NCI-H446 (cell line): ENCODE measurements around the gene HTRA2.
"Not testable (repeated sequence)": the region's sequence is repeated elsewhere in the genome, so short reads cannot be mapped to it uniquely, and the experiment has no call there.

ENCODE experiments used
- DNase-seq, 2 experiments: peaks; one replicate each; lab custom pipeline; 2025; lab: John Stamatoyannopoulos, UW

The HTRA2 gene

DNA sequence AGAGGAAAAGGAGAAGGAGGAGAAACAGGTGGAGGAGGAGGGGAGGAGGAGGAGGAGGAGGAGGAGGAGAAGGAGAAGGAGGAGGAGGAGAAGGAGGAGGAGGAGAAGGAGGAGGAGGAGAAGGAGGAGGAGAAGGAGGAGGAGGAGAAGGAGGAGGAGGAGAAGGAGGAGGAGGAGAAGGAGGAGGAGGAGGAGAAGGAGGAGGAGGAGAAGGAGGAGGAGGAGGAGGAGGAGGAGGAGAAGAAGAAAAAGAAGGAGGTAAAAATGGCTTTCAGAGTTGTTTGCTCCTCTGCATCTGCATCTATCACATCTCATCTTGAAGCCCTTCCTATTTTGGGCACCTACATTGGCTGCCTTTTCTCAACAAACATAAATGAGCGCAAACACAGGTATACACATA lies 31.3 kb downstream of the HTRA2 start:
- not testable (repeated sequence) for DNase-seq

DNA sequence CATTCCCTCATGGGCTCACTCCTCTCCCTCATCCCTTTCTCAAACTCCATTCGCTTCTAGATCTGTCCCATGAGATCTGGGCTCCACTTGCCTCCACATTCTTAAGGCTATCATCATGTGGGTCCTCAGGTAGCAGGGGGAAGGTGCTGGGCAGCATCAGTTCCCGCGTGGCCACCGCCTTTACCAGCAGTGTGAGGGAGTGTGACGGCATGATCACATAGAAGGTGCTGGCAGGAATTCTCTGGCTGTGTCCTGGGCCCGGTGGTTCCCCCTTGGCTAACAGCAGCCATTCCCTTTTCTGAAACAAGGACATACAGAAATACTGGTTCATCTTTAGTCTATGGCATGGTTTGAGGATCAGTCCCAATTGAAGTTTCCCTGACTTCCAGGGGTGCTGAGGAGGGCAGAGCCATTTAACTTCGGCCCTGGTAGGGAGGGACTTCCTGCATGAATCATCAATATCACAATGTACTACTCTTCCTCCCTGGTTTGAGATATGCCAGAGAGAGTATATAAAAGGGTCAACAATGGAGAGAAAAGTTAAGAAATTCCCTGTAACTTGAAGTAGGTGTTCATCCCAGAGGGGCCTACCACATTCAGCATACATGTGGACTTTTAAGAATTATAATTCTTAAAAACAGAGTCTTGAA lies 32.5 kb downstream of the HTRA2 start:
- no peak for DNase-seq

DNA sequence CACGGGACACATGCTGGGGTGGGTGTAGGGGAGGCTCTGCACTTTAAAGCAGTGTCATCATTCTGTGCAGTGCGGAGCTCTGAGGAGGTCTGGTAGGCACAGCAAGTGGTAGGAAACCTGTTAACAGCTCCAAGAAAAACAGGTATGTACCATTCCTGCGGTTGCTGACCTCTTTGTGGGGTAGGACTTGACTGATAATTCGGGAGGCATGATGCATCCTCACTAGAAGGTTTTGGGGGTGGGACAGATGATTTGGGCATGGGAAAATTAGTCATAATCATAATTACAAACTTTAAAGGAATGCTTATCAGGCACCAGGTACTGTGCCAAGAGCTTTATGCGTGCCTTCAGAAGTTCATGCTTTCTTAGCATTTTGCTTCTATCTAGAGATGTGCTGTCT lies 34.5 kb downstream of the HTRA2 start:
- DNase-seq = no peak

DNA sequence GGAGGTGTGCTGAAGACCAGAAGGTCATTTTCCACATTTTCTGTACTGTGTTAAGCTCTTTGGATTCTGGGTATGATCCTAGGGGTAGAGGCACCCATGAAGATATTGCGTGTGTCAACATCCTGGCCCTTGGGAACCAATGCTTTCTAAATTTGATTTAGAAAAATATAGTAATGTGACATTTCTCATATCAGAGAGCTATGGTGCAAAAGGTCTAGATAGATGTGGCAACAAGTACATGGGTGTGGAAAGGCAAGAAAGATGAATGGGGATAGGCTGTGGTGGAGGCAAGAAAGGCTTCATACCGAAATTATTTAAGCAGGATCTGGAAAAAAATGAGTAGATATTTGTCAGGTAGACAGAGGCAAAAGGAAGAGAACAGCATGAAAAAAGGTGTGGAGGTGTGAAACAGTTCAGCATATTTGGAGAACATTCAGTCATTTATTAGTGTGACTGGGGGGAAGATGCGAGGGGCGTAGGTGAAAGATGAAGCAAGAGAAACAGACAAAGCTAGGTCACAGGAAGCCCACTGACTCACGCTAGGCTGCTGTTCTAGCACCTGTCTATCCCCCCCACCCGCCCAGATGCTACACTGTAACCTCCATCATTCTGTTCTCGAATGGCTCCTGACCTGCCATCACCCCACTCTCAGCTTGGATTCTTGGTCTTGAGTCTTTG lies 36.5 kb downstream of the HTRA2 start:
- DNase-seq = no peak

DNA sequence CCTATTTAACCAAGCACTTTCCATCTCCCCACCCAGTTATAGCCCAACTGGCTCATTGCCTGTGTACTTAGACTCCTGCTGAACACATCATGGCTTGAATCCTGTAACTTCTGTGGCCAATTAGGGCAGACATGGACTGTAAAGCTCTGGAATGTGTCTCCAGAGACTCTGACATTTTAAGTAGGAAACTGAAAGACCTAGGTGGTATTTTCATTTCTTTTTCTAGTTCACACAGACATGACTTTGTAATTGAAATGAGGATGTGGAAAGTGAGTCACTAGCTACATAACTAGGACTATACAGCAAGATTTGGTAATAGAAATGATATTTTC lies 37.0 kb downstream of the HTRA2 start:
- no peak for DNase-seq

DNA sequence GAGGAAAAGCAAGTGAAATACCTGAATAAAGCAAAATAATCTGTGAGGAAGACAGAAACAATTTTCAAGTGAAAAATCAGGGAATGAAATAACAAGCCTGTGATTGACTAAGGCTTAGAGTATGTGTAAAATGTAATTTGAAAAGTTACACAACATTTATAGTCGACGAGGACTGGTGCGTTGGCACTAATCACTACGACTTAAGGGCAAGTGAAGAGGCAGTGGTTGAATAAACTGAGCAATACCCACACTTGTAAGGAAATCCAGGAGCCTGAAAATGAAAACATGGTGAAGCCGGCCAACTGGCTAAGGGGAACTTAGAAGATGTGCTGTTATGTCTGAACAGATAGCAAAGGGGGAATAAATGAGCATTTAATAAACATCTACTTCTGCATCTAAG lies 38.1 kb downstream of the HTRA2 start:
- no peak for DNase-seq

DNA sequence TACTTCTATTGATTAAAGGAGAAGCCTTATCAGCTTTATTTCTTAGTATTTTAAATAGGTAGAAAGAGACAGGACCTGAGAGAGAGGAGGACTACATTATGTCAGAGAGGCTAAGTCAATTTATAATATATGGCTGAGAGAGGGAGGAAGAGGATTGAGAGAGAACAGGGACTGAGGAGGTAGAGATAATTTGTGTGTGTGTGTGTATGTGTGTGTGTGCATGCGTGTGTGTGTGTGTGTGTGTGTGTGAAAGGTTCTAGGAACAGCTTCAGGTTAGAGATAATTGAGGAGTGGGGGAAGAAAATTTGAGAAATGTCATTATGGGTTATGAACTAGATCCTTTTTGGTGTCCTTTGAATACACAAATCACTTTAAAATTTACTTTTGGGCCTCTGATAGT lies 40.0 kb downstream of the HTRA2 start:
- DNase-seq = no peak

DNA sequence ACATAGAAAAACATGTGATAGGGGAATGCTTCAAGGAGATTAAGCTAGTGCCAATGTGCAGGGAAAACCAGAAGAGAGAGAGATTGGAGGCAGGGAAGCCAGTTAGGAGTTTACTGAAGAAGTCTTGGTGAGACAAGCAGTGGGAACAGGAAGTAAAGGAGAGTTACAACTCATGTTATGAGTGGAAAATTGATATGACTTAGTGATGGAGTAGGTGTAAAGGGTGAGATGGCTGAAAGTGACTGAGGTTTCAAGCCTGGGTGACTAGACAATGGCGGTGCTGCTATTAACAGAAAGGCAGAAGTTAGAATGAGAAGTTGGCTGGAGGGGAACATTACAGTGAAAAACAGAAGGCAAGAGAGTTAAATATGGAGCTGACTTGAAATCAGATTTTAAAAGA lies 41.3 kb downstream of the HTRA2 start:
- DNase-seq = no peak

DNA sequence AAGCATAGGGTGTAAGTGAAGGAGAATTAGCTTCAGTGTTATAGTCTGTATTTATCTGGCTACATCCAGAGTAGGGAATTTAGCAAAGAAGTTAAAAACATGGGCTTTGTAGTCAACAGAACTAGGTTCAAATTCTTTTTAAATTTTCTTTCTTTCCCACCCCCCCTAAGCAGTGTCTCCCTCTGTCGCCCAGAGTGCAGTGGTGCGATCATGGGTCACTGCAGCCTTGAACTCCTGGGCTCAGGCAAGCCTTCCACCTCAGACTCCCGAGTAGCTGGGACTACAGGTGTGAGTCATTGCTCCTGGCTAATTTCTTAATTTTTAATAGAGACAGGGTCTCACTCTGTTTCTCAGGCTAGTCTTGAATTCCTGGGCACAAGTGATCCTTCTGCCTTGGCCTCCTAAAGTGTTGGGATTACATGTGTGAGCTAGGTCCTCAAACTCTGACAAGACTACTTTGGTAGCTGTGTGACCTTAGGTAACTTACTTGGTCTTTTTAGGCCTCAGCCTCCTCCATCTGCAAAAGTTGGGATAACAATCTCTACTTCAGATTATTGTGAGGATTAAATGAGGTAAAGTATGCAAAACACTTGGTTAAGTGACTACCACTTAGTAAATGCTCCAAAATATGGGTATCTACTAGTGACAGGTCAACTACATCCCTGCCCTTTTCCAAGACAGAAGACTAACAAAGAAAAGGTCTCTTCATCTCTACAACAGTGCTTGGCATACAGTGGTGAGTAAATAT lies 42.6 kb downstream of the HTRA2 start:
- DNase-seq = no peak

DNA sequence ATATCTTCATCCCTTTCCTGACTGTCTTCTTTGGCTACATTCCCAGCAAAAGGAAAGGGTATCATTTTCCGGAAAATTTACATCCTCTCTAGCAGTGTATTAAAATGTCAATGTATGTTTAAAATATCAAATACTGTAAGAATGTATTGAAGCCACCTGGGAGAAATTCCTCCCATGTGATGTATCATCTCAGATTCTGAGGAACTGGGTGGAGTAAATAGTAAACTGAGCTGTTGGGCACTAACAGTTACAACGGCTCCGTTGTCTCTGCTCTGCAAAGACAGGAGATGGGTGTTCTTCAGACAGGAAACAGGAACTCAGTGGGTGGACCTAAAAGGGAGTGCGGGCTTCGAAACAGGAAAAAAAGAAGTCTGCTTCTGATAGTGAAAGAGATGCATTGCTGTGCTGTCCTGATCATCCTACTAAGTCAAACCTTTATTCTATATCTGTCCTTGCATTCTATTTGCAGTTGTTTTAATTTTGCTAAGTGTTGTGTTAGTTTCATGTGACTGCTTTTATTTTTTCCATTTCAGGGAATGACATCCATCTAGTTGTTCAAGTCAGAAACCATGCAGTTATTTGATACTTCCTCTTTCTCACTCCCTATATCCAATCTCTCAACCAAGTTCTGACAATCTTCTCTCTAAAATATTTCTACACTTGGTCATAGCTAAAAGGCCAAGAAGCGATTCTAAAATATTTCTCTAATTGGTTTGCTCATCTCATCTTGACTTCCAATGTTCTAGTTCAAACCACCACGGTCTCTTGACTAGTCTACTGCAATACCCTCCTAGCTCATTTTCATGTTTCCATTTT lies 44.2 kb downstream of the HTRA2 start:
- no peak for DNase-seq

DNA sequence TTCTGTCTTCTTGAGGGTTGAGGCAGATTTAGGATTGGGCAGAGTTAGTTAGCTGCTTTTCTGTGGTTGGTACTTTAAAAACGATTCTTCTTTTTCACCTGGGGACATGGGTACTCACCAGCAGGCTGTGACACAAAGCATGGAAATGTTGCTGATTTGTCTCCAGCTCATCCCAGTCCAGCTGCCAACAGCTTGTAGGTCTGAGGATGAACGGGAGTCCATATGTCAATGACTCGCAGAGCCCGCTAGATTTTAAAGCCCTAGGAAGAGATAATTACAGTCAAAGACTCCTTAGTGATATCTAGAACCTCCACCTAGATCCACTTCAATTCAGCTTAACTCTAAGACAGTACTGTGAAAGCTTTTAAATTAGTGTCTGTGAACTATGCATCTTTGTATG lies 45.6 kb downstream of the HTRA2 start:
- no peak for DNase-seq

DNA sequence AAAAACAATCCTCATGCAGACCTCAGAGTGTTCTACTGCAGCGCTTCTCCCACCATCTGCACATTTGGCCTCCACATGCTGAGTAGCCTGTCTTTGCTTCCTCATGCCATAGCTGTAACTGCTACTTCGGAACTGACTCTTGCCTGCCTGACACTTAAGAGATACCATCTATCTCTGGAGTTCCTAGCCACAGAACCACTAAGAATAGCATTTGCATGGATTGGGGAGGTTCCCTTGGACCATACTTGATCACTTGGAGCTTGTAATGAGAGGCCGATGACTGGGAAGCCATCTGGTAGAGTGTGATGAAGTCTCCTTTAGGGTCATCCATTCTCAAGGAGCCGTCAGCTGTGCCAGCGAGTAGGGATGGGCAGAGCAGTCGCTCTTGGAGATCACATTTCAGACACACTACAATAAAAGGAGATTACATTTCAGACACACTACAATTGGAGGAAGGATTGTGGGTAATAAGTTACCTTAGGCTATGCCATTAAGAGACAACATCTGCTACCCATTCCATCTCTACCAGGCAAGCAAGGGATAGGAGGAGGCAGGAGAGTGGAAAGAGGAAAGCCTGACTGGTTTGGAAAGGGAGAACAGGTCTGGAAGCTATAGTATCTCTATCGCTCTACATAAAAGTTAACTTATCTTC lies 46.6 kb downstream of the HTRA2 start:
- no peak for DNase-seq

DNA sequence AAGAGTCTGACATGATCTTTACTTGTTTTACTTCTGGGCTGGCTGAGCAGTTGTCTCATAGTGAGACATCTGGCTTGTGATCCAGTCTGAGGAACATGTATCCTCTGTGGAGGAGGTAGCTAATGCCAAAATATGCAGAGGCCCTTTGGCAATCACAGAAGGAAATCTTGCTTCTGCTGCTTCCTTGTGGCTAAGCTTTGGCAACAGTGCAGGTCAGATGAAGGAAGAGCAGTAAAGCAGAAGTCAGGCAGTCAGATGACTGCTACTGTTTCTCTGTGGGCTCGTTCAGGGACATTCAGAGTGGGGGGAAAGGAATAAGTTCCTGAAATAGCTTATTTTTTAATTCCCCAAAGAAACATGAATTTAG lies 47.1 kb downstream of the HTRA2 start:
- DNase-seq = peak in 1 of 2 experiments; percentile 43

DNA sequence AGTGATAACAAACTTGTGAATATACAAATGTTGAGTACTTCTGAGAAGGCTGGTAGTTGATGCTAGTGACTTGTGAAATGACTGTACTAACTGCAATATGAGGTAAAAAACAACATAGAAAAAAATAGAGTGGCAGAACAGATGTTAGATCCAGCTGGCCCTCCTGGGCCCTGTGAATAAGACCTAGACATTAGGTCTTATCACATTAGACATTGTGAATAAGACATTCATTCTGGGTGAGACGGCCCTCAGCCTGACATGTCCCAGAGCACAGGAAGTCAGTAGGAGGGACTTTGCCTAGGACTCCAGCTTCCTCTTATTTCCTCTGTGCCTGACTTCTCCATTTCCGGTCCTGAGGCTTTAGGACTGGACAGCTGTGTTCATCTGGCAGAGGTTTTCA lies 47.7 kb downstream of the HTRA2 start:
- DNase-seq = no peak

DNA sequence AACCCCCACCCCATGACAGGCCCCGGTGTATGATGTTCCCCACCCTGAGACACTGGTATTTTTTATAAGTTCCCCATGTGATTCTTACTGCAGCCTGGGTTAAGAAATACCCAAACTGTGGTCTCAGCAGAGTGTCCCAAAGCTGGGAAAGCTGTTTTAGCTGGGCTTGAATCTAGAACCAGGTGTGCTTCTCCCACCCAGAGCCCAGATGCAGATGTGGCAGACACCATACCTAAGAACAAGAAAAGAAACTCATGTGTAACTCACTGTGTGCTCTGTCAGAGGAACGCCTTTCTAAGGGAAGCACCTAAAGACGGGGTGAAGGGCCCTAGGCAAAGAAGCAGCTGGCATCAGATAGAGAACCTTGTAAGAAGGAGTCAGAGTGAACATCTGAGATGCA lies 48.7 kb downstream of the HTRA2 start:
- DNase-seq = no peak

DNA sequence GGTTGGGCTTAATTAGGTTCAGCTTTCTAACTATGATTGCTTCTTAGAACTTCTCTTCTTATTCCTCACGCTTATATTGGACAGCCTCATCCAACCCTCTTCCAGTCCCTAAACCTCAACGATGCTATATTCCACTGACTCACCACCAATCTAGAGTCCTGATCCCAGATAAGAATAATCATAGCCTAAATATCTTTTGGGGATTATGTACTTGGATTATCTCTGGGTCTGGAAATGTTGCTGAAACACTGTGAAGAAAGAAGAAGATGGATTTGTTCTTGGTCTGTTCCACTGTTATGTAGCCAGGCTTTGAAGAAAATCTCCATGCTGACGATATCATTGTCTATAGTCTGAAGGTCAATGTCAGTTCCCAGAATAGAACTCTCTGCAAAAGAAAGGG lies 51.7 kb downstream of the HTRA2 start:
- DNase-seq = no peak

DNA sequence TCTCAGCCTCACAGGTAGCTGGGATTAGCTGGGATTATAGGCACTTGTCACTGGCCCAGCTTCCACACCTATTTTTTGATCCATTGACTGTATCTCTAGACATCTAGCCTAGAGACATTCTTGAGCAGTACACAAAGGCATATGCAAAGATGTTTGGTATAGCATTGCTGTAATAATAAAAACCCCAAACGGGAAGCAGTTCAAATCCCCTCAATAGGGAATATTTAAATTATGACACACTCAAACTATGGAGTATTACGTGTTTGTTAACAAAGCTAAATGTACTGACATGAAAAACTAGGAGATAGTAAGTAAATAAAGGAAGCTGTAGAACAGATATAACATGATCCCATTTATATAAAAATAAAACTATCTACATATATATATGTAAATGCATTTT lies 52.5 kb downstream of the HTRA2 start:
- no peak for DNase-seq
